H1 (cell line): ENCODE data around the gene REPIN1. TPM values are rescaled to one million over a fixed set of nuclear protein-coding genes. Genes with fewer than 3 reads are reported as not detected.

Source experiments
- CTCF ChIA-PET: fragments of 300-600 bp; sonication (Branson Sonifier 250); formaldehyde crosslinking; loops from one replicate; lab custom pipeline; 2021; ENCODE audit not compliant: partially characterized antibody; lab: Charles Lee
- POLR2A ChIA-PET: fragments of 300-600 bp; sonication (Branson Sonifier 250); formaldehyde crosslinking; loops from one replicate; lab custom pipeline; 2021; ENCODE audit warnings: inconsistent platforms; ENCODE audit not compliant: partially characterized antibody; lab: Charles Lee
- DNase-seq, 2 experiments: peaks; one replicate each; pipeline versions ENCODE4 v3.0.0 to v3.0.0-alpha.2; 2010 to 2022; ENCODE audit warnings: low spot score in 2 of 2, low read depth in 1 of 2, mixed read lengths in 1 of 2
- FAIRE-seq: peaks from 2 replicates; lab custom pipeline; 2011; peaks lifted over from hg19 to GRCh38; lab: Jason Lieb, UNC
- H2AFZ ChIP-seq: 2 replicates; pipeline ENCODE4 v1.8.1; 2012; ENCODE audit warnings: low read length, inconsistent platforms
- H2AK5ac ChIP-seq: 2 replicates; pipeline ENCODE4 v1.6.1; 2013; ENCODE audit warnings: low read depth, low read length
- H2BK120ac ChIP-seq: replicated peaks from 2 replicates; pipeline ENCODE3; 2013; ENCODE audit warnings: low read depth, low read length, inconsistent platforms
- H2BK12ac ChIP-seq: 2 replicates; pipeline ENCODE4 v1.6.1; 2013; ENCODE audit warnings: low read depth, low read length
- H2BK15ac ChIP-seq: 2 replicates; pipeline ENCODE4 v1.6.1; 2013; ENCODE audit warnings: low read length
- H2BK20ac ChIP-seq: 2 replicates; pipeline ENCODE4 v1.6.1; 2013; ENCODE audit warnings: low read length
- H2BK5ac ChIP-seq: 2 replicates; pipeline ENCODE4 v1.6.1; 2013; ENCODE audit warnings: low read depth, low read length
- H3K14ac ChIP-seq: 2 replicates; pipeline ENCODE4 v1.6.1; 2013; ENCODE audit warnings: inconsistent platforms; ENCODE audit not compliant: insufficient read length
- H3K18ac ChIP-seq: 2 replicates; pipeline ENCODE4 v1.6.1; 2013; ENCODE audit warnings: low read length; ENCODE audit errors: extremely low read depth
- H3K23ac ChIP-seq: 2 replicates; pipeline ENCODE4 v1.6.1; 2013; ENCODE audit warnings: inconsistent platforms; ENCODE audit not compliant: insufficient read length
- H3K23me2 ChIP-seq: 2 replicates; pipeline ENCODE4 v1.6.1; 2013; ENCODE audit warnings: low read depth, low read length
- H3K27ac ChIP-seq: 2 replicates; pipeline ENCODE4 v1.6.1; 2011; ENCODE audit warnings: low read depth, low read length, inconsistent platforms
- H3K27me3 ChIP-seq, 4 experiments: replicated peaks in 1 of 4; 1 replicate in 1 of 4; 2 replicates in 3 of 4; pipeline versions ENCODE4 v1.6.1 to v1.8.1; 2011 to 2013; ENCODE audit warnings: low read length in 3 of 4, mild to moderate bottlenecking in 3 of 4, inconsistent platforms in 2 of 4, mixed read lengths in 2 of 4, moderate library complexity in 1 of 4; ENCODE audit not compliant: control insufficient read depth in 3 of 4, insufficient read depth in 3 of 4; ENCODE audit errors: extremely low read depth in 1 of 4
- H3K36me3 ChIP-seq, 4 experiments: 2 replicates each; pipeline versions ENCODE4 v1.6.1 to v1.8.1; 2011 to 2013; ENCODE audit warnings: mild to moderate bottlenecking in 4 of 4, low read length in 3 of 4, moderate library complexity in 2 of 4, control low read depth in 1 of 4, inconsistent platforms in 1 of 4; ENCODE audit not compliant: insufficient read depth in 4 of 4, control insufficient read depth in 2 of 4
- H3K4ac ChIP-seq: replicated peaks from 2 replicates; pipeline ENCODE3; 2013; ENCODE audit warnings: low read length, low read depth, mixed read lengths, inconsistent platforms; ENCODE audit not compliant: insufficient read length
- H3K4me1 ChIP-seq, 4 experiments: replicated peaks in 1 of 4; 1 replicate in 1 of 4; 2 replicates in 3 of 4; pipeline versions ENCODE4 v1.6.1 to v1.8.1; 2011 to 2013; ENCODE audit warnings: low read length in 3 of 4, inconsistent platforms in 2 of 4, mixed read lengths in 1 of 4; ENCODE audit not compliant: insufficient read depth in 4 of 4, control insufficient read depth in 3 of 4
- H3K4me2 ChIP-seq, 2 experiments: 2 replicates each; pipeline versions ENCODE4 v1.6.1 to v1.8.1; 2011 to 2013; ENCODE audit warnings: low read depth in 2 of 2, low read length in 2 of 2, control low read depth in 1 of 2, inconsistent platforms in 1 of 2, mild to moderate bottlenecking in 1 of 2; ENCODE audit not compliant: insufficient read depth in 1 of 2
- H3K4me3 ChIP-seq, 4 experiments: fragments of 200-600, 300-600 bp in 1 of 4; sonication (generic), shearing (Covaris generic), sonication (Bioruptor Twin) in 1 of 4; 2 replicates each; pipeline versions ENCODE4 v1.5.1 to v1.8.1; 2011 to 2016; ENCODE audit warnings: low read length in 4 of 4, low read depth in 3 of 4, control low read depth in 2 of 4, inconsistent platforms in 2 of 4, mild to moderate bottlenecking in 2 of 4, mixed read lengths in 1 of 4, moderate library complexity in 1 of 4; ENCODE audit not compliant: insufficient read depth in 2 of 4; ENCODE audit errors: extremely low read depth in 1 of 4
- H3K56ac ChIP-seq: replicated peaks from 2 replicates; pipeline ENCODE3; 2013; ENCODE audit warnings: low read depth, mild to moderate bottlenecking, mixed read lengths, low read length, inconsistent platforms; ENCODE audit not compliant: insufficient read length
- H3K79me1 ChIP-seq: 2 replicates; pipeline ENCODE4 v1.6.1; 2013; ENCODE audit warnings: low read depth, low read length, control low read depth
- H3K79me2 ChIP-seq, 2 experiments: 2 replicates each; pipeline versions ENCODE4 v1.6.1 to v1.8.1; 2012 to 2013; ENCODE audit warnings: low read length in 2 of 2, mild to moderate bottlenecking in 2 of 2, inconsistent platforms in 1 of 2; ENCODE audit not compliant: insufficient read depth in 2 of 2, control insufficient read depth in 1 of 2
- H3K9ac ChIP-seq, 4 experiments: replicated peaks in 1 of 4; 1 replicate in 1 of 4; 2 replicates in 3 of 4; pipeline versions ENCODE4 v1.6.1 to v1.8.1; 2011 to 2013; ENCODE audit warnings: low read depth in 3 of 4, low read length in 3 of 4, control low read depth in 2 of 4, mild to moderate bottlenecking in 2 of 4, moderate library complexity in 2 of 4, inconsistent platforms in 1 of 4; ENCODE audit errors: extremely low read depth in 1 of 4
- H3K9me3 ChIP-seq, 2 experiments: 2 replicates each; pipeline versions ENCODE4 v1.6.1 to v1.8.1; 2012 to 2013; ENCODE audit warnings: mild to moderate bottlenecking in 2 of 2, moderate library complexity in 2 of 2, control low read depth in 1 of 2, inconsistent platforms in 1 of 2, low read depth in 1 of 2, low read length in 1 of 2, mixed read lengths in 1 of 2; ENCODE audit not compliant: insufficient read depth in 2 of 2
- H4K20me1 ChIP-seq, 2 experiments: replicated peaks in 1 of 2; 2 replicates each; pipeline versions ENCODE3 to v1.8.1; 2011 to 2013; ENCODE audit warnings: inconsistent platforms in 2 of 2, low read length in 2 of 2, mild to moderate bottlenecking in 1 of 2; ENCODE audit not compliant: insufficient read depth in 2 of 2, control insufficient read depth in 1 of 2
- H4K5ac ChIP-seq: 2 replicates; pipeline ENCODE4 v1.6.1; 2013; ENCODE audit warnings: low read length, low read depth, mixed read lengths, inconsistent platforms; ENCODE audit not compliant: insufficient read length
- H4K8ac ChIP-seq: 2 replicates; pipeline ENCODE4 v1.8.0; 2013; ENCODE audit warnings: mild to moderate bottlenecking, moderate library complexity, low read length, inconsistent platforms; ENCODE audit not compliant: insufficient read depth; ENCODE audit errors: extremely low read depth
- H4K91ac ChIP-seq: replicated peaks from 2 replicates; pipeline ENCODE3; 2013; ENCODE audit warnings: low read length, mixed read lengths, inconsistent platforms; ENCODE audit not compliant: insufficient read length
- CHD2 ChIP-seq: IDR thresholded peaks from 2 replicates; pipeline ENCODE4 v1.6.1; 2012; ENCODE audit warnings: low read length, improper control_type of control experiment
- WGBS, 2 experiments: shearing (Covaris generic) in 1 of 2; methylation state at CpG; one replicate each; pipeline versions ENCODE4 v1.1.6 to v1.1.7; 2013 to 2015; ENCODE audit warnings: low lambda C conversion rate in 2 of 2, mixed read lengths in 2 of 2, inconsistent platforms in 1 of 2, low coverage in 1 of 2, missing lambda C conversion rate in 1 of 2; ENCODE audit not compliant: insufficient replicate concordance in 2 of 2, insufficient coverage in 1 of 2, insufficient read length in 1 of 2; ENCODE audit errors: extremely low coverage in 1 of 2, missing lambda C conversion rate in 1 of 2; 5-methylcytosine and 5-hydroxymethylcytosine counted together
- polyA plus RNA-seq, 7 experiments: library from polyadenylated mRNA; depleted of rRNA in 3 of 7; stranded (reverse) in 5 of 7; unstranded in 2 of 7; fragments of >200 nt in 5 of 7; fragments of 200-250 nt in 2 of 7; gene quantifications; 1 replicate in 5 of 7; 2 replicates in 1 of 7; 4 replicates in 1 of 7; pipeline versions ENCODE4 v1.2.1 to v1.2.3, GENCODE V29; 2011 to 2013; ENCODE audit warnings: missing spikeins in 2 of 7, mixed read lengths in 2 of 7
- total RNA-seq: library from RNA; stranded (reverse); fragmentation: NEBNext Ultra II Directional; extraction: Animal tissue kit (Norgen Biotek cat#: 25700); gene quantifications from 2 replicates; pipeline ENCODE4 v1.2.1, GENCODE V29; 2021

REPIN1 gene
- total and polyA plus RNA-seq, 2 of the 8 experiments (the other 6 are each of a cell fraction or from before 2014, with no cell fraction given) = 98.6 to 125 TPM

DNA sequence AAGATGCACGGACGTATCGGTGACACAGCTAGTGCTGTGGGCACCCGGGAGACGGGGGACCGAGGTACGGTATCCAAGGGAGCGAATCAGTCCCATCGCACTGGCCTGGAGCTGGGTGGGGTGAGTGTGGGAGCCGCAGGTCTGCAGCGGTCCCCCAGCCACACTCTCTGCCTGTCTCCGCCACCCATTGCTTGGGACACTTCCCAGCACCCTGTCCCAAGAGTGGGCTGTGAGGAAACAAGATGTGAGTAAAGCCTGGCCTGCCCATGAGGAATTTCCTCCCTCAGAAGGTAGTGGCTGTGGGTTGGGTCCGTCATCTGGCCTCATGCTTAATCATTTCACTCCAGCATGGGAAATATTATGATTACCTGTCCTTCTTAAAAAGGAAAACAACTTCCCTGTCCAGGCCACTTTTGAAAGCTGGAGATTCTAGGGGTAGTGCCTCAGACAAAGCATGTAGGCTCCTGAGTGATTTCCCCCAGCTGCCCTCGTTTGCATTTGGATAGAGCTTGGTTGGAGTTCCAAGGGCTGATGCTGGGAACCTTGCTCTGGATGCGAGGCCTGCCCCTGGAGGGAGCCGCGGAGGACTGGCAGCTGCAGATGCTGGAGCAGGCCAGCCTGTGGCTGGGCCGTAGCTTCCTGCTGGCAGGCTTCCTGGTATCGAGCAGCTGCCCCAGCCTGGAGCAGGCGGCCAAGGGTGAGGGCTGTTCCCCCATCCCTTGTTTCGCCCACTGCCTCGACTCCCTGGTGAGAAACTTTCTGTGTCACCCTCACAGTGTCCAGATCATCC, 39.1 kb upstream of the REPIN1 start:
- peak in 1 of 2 experiments; percentile 66 for DNase-seq
- peak; percentile 43; the same call in 1 of the 2 replicates for TF ChIP-seq CHD2

More for the DNA sequence above, 39.1 kb upstream of the REPIN1 start:
- Histone ChIP-seq H3K4ac (peak overlapping the region; percentile 62), H3K9ac (peak overlapping the region in 1 of 4 experiments; percentile 45; a peak in 1 of 7 replicates), H2AFZ (no peak overlapping the region), H3K56ac (no peak overlapping the region), H3K79me1 (peaks cover 2% of the 10 kb centered on the region; the same call in 1 of the 2 replicates), H3K23me2 (no peaks in the 10 kb centered on the region), H3K4me1 (peaks cover 10 to 31% (median 23%) of the 10 kb centered on the region in 4 experiments), H3K36me3 (peaks cover 5 to 12% (median 8%) of the 10 kb centered on the region in 4 experiments; a peak in 7 of 8 replicates), H3K14ac (no peak overlapping the region), H2AK5ac (peak overlapping the region; percentile 69; the same call in 1 of the 2 replicates), H3K4me3 (no peak overlapping the region; a peak in 2 of 8 replicates), H2BK12ac (peak overlapping the region; percentile 98), H4K20me1 (no peaks in the 10 kb centered on the region), H4K5ac (peak overlapping the region; percentile 92), H2BK20ac (peak overlapping the region; percentile 93), H2BK15ac (peak overlapping the region; percentile 88; the same call in 1 of the 2 replicates), H3K9me3 (no peaks in the 10 kb centered on the region), H3K18ac (peak overlapping the region; percentile 97), H2BK5ac (peak overlapping the region; percentile 96), H3K79me2 (peaks cover 0 to 13% of the 10 kb centered on the region in 2 experiments; a peak in 1 of 4 replicates), H3K23ac (no peak overlapping the region), H2BK120ac (peak overlapping the region; percentile 26), H3K4me2 (peak overlapping the region; percentile 45 to 56), H3K27ac (peak overlapping the region; percentile 43; the same call in 1 of the 2 replicates), H3K27me3 (0 out of 7 replicates have a peak, but pooled peaks cover 0 to 2% (median 0%) of the 10 kb centered on the region in 4 experiments), H4K8ac (peak overlapping the region; percentile 84; the same call in 1 of the 2 replicates), H4K91ac (peak overlapping the region; percentile 96)
- 60% methylated on average over 22 of the region's 22 CpGs; no CpG with 5 or more reads in 1 of the 2 experiments for WGBS, 2 experiments
- ChIA-PET POLR2A (interaction anchor here (0.7 to 2.3 kb wide), 15 partner anchors 10 to 101 kb away, joined by 3 to 22 read pairs (median 6); partner anchors contain the start of genes RARRES2 and REPIN1), CTCF (interaction anchor here (0.6 to 1.9 kb wide), 7 partner anchors 8 to 92 kb away, joined by 3 to 8 read pairs (median 3); no protein-coding TSS in a partner anchor)
- FAIRE-seq = peak; percentile 81
